Panc1 (cell line): Measurements from ENCODE around the gene PPP4C. TPM values are rescaled to one million over a fixed set of nuclear protein-coding genes. Genes with fewer than 3 reads are reported as not detected.

Experiments
- ATAC-seq: fragments of 200-7000 bp; cut with Tn5 transposase; 2 replicates; pipeline ENCODE4 v1.9.1; 2020; ENCODE audit warnings: mild to moderate bottlenecking, moderate library complexity
- BruUV-seq: library from RNA; stranded (reverse); fragments of 400-500 nt; replicated peaks from 2 replicates; lab custom pipeline; 2021; lab: Mats Ljungman, UMichigan
- CTCF ChIA-PET: fragments of 300-600 bp; sonication (Branson Sonifier 250); formaldehyde crosslinking; loops from one replicate; lab custom pipeline; 2022; ENCODE audit warnings: antibody characterized with exemption; lab: Charles Lee
- POLR2A ChIA-PET: fragments of 300-600 bp; sonication (Branson Sonifier 250); formaldehyde crosslinking; loops from one replicate; lab custom pipeline; 2022; ENCODE audit warnings: antibody characterized with exemption; lab: Charles Lee
- DNase-seq: peaks from one replicate; pipeline ENCODE4 v3.0.0-alpha.2; 2010; ENCODE audit warnings: low read depth, low spot score
- H3K27ac ChIP-seq: 2 replicates; pipeline ENCODE4 v1.5.1; 2011; ENCODE audit warnings: mild to moderate bottlenecking, low read length, inconsistent platforms
- H3K27me3 ChIP-seq: fragments of 200-500 bp; sonication (Bioruptor generic); 2 replicates; pipeline ENCODE4 v1.6.0; 2014; ENCODE audit warnings: low read length, inconsistent platforms; ENCODE audit not compliant: control insufficient read depth, insufficient read depth
- H3K36me3 ChIP-seq: fragments of 200-500 bp; sonication (Bioruptor generic); 2 replicates; pipeline ENCODE4 v1.5.1; 2014; ENCODE audit warnings: inconsistent platforms, mild to moderate bottlenecking, low read length, moderate library complexity; ENCODE audit not compliant: control insufficient read depth, insufficient read depth
- H3K4me1 ChIP-seq: 2 replicates; pipeline ENCODE4 v1.5.1; 2011; ENCODE audit warnings: inconsistent platforms, mild to moderate bottlenecking, low read length, moderate library complexity; ENCODE audit not compliant: control insufficient read depth, insufficient read depth
- H3K4me3 ChIP-seq, 2 experiments: 2 replicates each; pipeline ENCODE4 v1.5.1; 2011 to 2012; ENCODE audit warnings: low read depth in 2 of 2, low read length in 2 of 2, mild to moderate bottlenecking in 2 of 2, inconsistent platforms in 1 of 2, moderate library complexity in 1 of 2
- H3K9me3 ChIP-seq: fragments of 200-500 bp; sonication (Bioruptor generic); 2 replicates; pipeline ENCODE4 v1.5.1; 2014; ENCODE audit warnings: low read depth, mild to moderate bottlenecking, inconsistent platforms, low read length, moderate library complexity; ENCODE audit not compliant: control insufficient read depth, insufficient read depth
- CTCF ChIP-seq: fragments of 450-650 bp; IDR thresholded peaks from 2 replicates; pipeline ENCODE4 v1.5.1; 2017; ENCODE audit warnings: mild to moderate bottlenecking
- POLR2AphosphoS5 ChIP-seq: IDR thresholded peaks from 2 replicates; pipeline ENCODE4 v1.6.1; 2012; ENCODE audit warnings: mild to moderate bottlenecking, low read depth, low read length, moderate library complexity
- SIN3A ChIP-seq: IDR thresholded peaks from 2 replicates; pipeline ENCODE4 v1.6.1; 2012; ENCODE audit warnings: low read depth, mild to moderate bottlenecking, low read length, moderate library complexity, borderline replicate concordance; ENCODE audit not compliant: insufficient read depth
- TCF7L2 ChIP-seq: IDR thresholded peaks from 2 replicates; pipeline ENCODE4 v1.6.1; 2011; ENCODE audit warnings: mild to moderate bottlenecking, low read depth, low read length, inconsistent platforms
- in situ Hi-C: cut with HindIII; loops from 2 replicates; pipeline ENCODE4 v1.10.0; 2016; ENCODE audit warnings: low sequenced_read_pairs, low pct_unique_long_range_greater_than_20kb
- intact Hi-C: fragments of 100-400 bp; cut with micrococcal nuclease; formaldehyde crosslinking; loops from one replicate; pipeline ENCODE4 v1.10.0; 2022; ENCODE audit not compliant: unreplicated experiment
- total RNA-seq: library from RNA; stranded (reverse); gene quantifications from one replicate; pipeline ENCODE4 v1.2.1, GENCODE V29; 2021; ENCODE audit not compliant: unreplicated experiment
- TF ChIP-seq, protein P1 (sequence below), 2 experiments: IDR thresholded peaks; 2 replicates each; pipeline ENCODE4 v1.6.1; 2011 to 2012; ENCODE audit warnings: low read depth in 2 of 2, control low read depth in 1 of 2, low read length in 1 of 2, mild to moderate bottlenecking in 1 of 2, moderate library complexity in 1 of 2; ENCODE audit not compliant: insufficient read depth in 1 of 2

PPP4C gene
- total RNA-seq, 1 experiment from 2014 or later = 186 TPM

DNA sequence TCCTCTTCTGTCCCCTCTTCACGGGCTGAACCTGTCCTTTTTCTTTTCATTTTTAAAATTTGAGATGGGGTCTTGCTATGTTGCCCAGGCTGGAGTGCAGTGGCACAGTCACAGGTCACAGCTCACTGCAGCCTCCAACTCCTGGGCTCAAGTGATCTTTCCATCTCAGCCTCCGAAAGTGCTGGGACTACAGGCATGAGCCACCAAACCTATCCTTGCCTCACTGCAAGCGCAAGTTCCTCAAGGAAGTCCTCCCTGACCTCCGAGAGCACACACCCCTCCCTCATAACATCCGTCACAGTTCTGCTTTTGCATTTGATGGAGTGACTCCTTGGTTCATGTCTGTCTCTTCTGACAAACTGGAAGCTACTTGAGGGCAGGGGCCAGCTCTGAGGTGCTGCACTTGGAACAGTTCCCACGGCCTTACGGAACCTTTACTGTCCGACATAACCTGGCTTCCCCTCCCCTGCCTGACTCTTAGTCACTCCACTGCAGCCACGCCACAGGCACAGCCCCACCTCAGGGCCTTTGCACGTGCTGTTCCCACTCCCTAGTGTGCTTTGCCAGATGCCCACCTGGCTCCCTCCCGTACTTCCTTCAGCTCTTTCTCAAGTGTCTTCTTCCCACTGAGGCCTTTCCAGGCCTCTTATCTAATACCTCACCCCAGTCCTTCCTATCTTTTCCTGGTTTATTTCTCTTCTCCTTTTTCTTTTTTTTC lies 11.5 kb downstream of the PPP4C start:
- no peak for ATAC-seq
- no peaks in the 10 kb centered on the region for H3K27me3 ChIP-seq
- intact Hi-C loops = no loop called here
- peaks cover 16% of the 10 kb centered on the region for H3K4me1 ChIP-seq
- no peak overlapping the region for H3K27ac ChIP-seq
- no peak for DNase-seq
- BruUV-seq = no TSS peak
- CTCF ChIA-PET = no interaction called here
- TF ChIP-seq, protein P1, sequence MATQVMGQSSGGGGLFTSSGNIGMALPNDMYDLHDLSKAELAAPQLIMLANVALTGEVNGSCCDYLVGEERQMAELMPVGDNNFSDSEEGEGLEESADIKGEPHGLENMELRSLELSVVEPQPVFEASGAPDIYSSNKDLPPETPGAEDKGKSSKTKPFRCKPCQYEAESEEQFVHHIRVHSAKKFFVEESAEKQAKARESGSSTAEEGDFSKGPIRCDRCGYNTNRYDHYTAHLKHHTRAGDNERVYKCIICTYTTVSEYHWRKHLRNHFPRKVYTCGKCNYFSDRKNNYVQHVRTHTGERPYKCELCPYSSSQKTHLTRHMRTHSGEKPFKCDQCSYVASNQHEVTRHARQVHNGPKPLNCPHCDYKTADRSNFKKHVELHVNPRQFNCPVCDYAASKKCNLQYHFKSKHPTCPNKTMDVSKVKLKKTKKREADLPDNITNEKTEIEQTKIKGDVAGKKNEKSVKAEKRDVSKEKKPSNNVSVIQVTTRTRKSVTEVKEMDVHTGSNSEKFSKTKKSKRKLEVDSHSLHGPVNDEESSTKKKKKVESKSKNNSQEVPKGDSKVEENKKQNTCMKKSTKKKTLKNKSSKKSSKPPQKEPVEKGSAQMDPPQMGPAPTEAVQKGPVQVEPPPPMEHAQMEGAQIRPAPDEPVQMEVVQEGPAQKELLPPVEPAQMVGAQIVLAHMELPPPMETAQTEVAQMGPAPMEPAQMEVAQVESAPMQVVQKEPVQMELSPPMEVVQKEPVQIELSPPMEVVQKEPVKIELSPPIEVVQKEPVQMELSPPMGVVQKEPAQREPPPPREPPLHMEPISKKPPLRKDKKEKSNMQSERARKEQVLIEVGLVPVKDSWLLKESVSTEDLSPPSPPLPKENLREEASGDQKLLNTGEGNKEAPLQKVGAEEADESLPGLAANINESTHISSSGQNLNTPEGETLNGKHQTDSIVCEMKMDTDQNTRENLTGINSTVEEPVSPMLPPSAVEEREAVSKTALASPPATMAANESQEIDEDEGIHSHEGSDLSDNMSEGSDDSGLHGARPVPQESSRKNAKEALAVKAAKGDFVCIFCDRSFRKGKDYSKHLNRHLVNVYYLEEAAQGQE (IDR thresholded peaks at IDR 0.05; ENCODE audit: insufficient read depth in 1 of 2, low read depth in 2 of 2, low read length in 1 of 2) = no peak
- TF ChIP-seq TCF7L2 (no peak), SIN3A (no peak), POLR2AphosphoS5 (no peak), CTCF (no peak)
- no peak overlapping the region for H3K4me3 ChIP-seq
- in situ Hi-C loops = no loop called here
- POLR2A ChIA-PET = no interaction called here
- H3K36me3 ChIP-seq = peaks cover 4% of the 10 kb centered on the region; the same call in 1 of the 2 replicates
- H3K9me3 ChIP-seq = no peaks in the 10 kb centered on the region

- no peak for TF ChIP-seq TCF7L2
- no peak for TF ChIP-seq SIN3A
- TF ChIP-seq, protein P1 (IDR thresholded peaks at IDR 0.05; ENCODE audit: insufficient read depth in 1 of 2, low read depth in 2 of 2, low read length in 1 of 2) = no peak
- TF ChIP-seq CTCF = no peak
- intact Hi-C loops (no loop called here), in situ Hi-C loops (no loop called here)
- CTCF ChIA-PET = no interaction called here
- DNase-seq (no peak), ATAC-seq (no peak)
- POLR2A ChIA-PET = no interaction called here
- BruUV-seq = no TSS peak
- Histone ChIP-seq H3K4me1 (peaks cover 23% of the 10 kb centered on the region), H3K36me3 (peaks cover 4% of the 10 kb centered on the region; the same call in 1 of the 2 replicates), H3K27me3 (no peaks in the 10 kb centered on the region), H3K4me3 (no peak overlapping the region), H3K27ac (no peak overlapping the region), H3K9me3 (no peaks in the 10 kb centered on the region)
Measured at GRCh38 chr16:30088237-30088831, 12.5 kb downstream of the PPP4C start.
